Small intestine (tissue), 7 donors: Measurements from ENCODE around the gene SGMS1. TPM values are rescaled to one million over a fixed set of nuclear protein-coding genes. Genes with fewer than 3 reads are reported as not detected.

Experiments used
- DNase-seq, 2 donors: peaks; one replicate each; pipeline versions ENCODE4 v3.0.0 to v3.0.0-alpha.2; 2013
- FAIRE-seq: peaks from 2 replicates; lab custom pipeline; 2012; peaks lifted over from hg19 to GRCh38; lab: Jason Lieb, UNC
- H3K27ac ChIP-seq, 3 donors: one replicate each; pipeline ENCODE4 v1.5.1; 2013; ENCODE audit warnings: low read length in 2 of 3, mild to moderate bottlenecking in 2 of 3, control low read depth in 1 of 3, inconsistent platforms in 1 of 3, low read depth in 1 of 3, moderate library complexity in 1 of 3
- H3K27me3 ChIP-seq, 3 donors: one replicate each; pipeline ENCODE4 v1.6.1; 2013; ENCODE audit warnings: low read length in 3 of 3, inconsistent platforms in 1 of 3; ENCODE audit not compliant: control insufficient read depth in 3 of 3, insufficient read depth in 3 of 3
- H3K36me3 ChIP-seq, 3 donors: one replicate each; pipeline ENCODE4 v1.6.1; 2013; ENCODE audit warnings: low read length in 3 of 3, inconsistent platforms in 1 of 3, low read depth in 1 of 3, mild to moderate bottlenecking in 1 of 3, moderate library complexity in 1 of 3; ENCODE audit not compliant: control insufficient read depth in 3 of 3, insufficient read depth in 2 of 3
- H3K4me1 ChIP-seq, 3 donors: one replicate each; pipeline ENCODE4 v1.6.1; 2013; ENCODE audit warnings: low read length in 2 of 3, inconsistent platforms in 1 of 3, low read depth in 1 of 3, mild to moderate bottlenecking in 1 of 3, moderate library complexity in 1 of 3; ENCODE audit not compliant: control insufficient read depth in 3 of 3, insufficient read depth in 2 of 3
- H3K4me3 ChIP-seq, 3 donors: one replicate each; pipeline ENCODE4 v1.5.1; 2013; ENCODE audit warnings: low read length in 3 of 3, control low read depth in 1 of 3, inconsistent platforms in 1 of 3, low read depth in 1 of 3, mild to moderate bottlenecking in 1 of 3, moderate library complexity in 1 of 3
- H3K9me3 ChIP-seq, 2 donors: one replicate each; pipeline ENCODE4 v1.6.1; 2013; ENCODE audit warnings: low read depth in 1 of 2, low read length in 1 of 2; ENCODE audit not compliant: control insufficient read depth in 2 of 2, insufficient read depth in 1 of 2
- WGBS, 3 donors: extraction: QIAGEN DNeasy Blood & Tissue Kit; methylation state at CpG; one replicate each; pipeline ENCODE4 v1.1.7; 2013; 5-methylcytosine and 5-hydroxymethylcytosine counted together
- polyA plus RNA-seq, 4 donors: library from polyadenylated mRNA; stranded (reverse) in 3 of 4; unstranded in 1 of 4; fragments of 200-250 nt in 3 of 4; fragments of 120-200 nt in 1 of 4; gene quantifications; one replicate each; pipeline versions ENCODE4 v1.2.1 to v1.2.3, GENCODE V29; 2013
- donor health status: healthy with polysubstance abuse.
- donor health status: control.
- donor health status: control.
- donor health status: Bipolar disorder and iron deficiency.
- donor health status: healthy.

Gene SGMS1
- polyA plus RNA-seq, 4 donors = 7.6 to 28.2 (median 11.4) TPM

GRCh38 chr10:50341987-50342386 is 281.8 kb downstream of the SGMS1 start:
- Histone ChIP-seq H3K4me1 (no peaks in the 10 kb centered on the region), H3K4me3 (no peak overlapping the region), H3K27ac (no peak overlapping the region), H3K27me3 (no peaks in the 10 kb centered on the region), H3K36me3 (peaks cover 0 to 11% (median 10%) of the 10 kb centered on the region in 3 donors), H3K9me3 (no peaks in the 10 kb centered on the region)
- 76 to 91% (median 85%) methylated on average over 2 of the region's 2 CpGs for WGBS, 3 donors
- no peak for DNase-seq
- FAIRE-seq = no peak

- WGBS, 3 donors = 56 to 77% (median 65%) methylated on average over 4 of the region's 4 CpGs
- Histone ChIP-seq H3K4me3 (no peak overlapping the region), H3K36me3 (peaks cover 0 to 6% (median 2%) of the 10 kb centered on the region in 3 donors), H3K27ac (no peak overlapping the region), H3K4me1 (no peaks in the 10 kb centered on the region), H3K9me3 (no peaks in the 10 kb centered on the region), H3K27me3 (no peaks in the 10 kb centered on the region)
- no peak for DNase-seq
- no peak for FAIRE-seq
These were observed 287.6 kb downstream of the SGMS1 start for GRCh38 chr10:50336140-50336539.

GRCh38 chr10:50335397-50335796 is 288.4 kb downstream of the SGMS1 start:
- H3K27ac ChIP-seq = no peak overlapping the region
- H3K4me3 ChIP-seq = no peak overlapping the region
- no peaks in the 10 kb centered on the region for H3K27me3 ChIP-seq
- FAIRE-seq (no peak), DNase-seq (no peak)
- no peaks in the 10 kb centered on the region for H3K4me1 ChIP-seq
- 96 to 100% (median 97%) methylated on average over 2 of the region's 2 CpGs for WGBS, 3 donors
- no peaks in the 10 kb centered on the region for H3K9me3 ChIP-seq
- peaks cover 0 to 5% (median 2%) of the 10 kb centered on the region in 3 donors for H3K36me3 ChIP-seq

GRCh38 chr10:50334273-50334672 is 289.5 kb downstream of the SGMS1 start:
- H3K4me1 ChIP-seq = no peaks in the 10 kb centered on the region
- no peaks in the 10 kb centered on the region for H3K9me3 ChIP-seq
- DNase-seq = no peak
- no peaks in the 10 kb centered on the region for H3K27me3 ChIP-seq
- no peak overlapping the region for H3K4me3 ChIP-seq
- FAIRE-seq = no peak
- 90 to 97% (median 92%) methylated on average over 2 of the region's 2 CpGs for WGBS, 3 donors
- no peak overlapping the region for H3K27ac ChIP-seq
- peaks cover 0 to 5% (median 0%) of the 10 kb centered on the region in 3 donors for H3K36me3 ChIP-seq

- H3K4me1 ChIP-seq = no peaks in the 10 kb centered on the region
- DNase-seq = no peak
- no peak overlapping the region for H3K4me3 ChIP-seq
- no peak overlapping the region for H3K27ac ChIP-seq
- FAIRE-seq = peak; percentile 23
- H3K27me3 ChIP-seq = no peaks in the 10 kb centered on the region
- H3K36me3 ChIP-seq = peaks cover 0 to 3% (median 0%) of the 10 kb centered on the region in 3 donors
- no peaks in the 10 kb centered on the region for H3K9me3 ChIP-seq
These were observed 289.9 kb downstream of the SGMS1 start for GRCh38 chr10:50333872-50334271.

- peaks cover 0 to 3% (median 0%) of the 10 kb centered on the region in 3 donors for H3K36me3 ChIP-seq
- DNase-seq (no peak), FAIRE-seq (no peak)
- no peaks in the 10 kb centered on the region for H3K9me3 ChIP-seq
- WGBS, 3 donors = 92 to 98% (median 94%) methylated on average over 3 of the region's 3 CpGs
- no peaks in the 10 kb centered on the region for H3K27me3 ChIP-seq
- no peak overlapping the region for H3K27ac ChIP-seq
- no peaks in the 10 kb centered on the region for H3K4me1 ChIP-seq
- no peak overlapping the region for H3K4me3 ChIP-seq
These were observed 291.5 kb downstream of the SGMS1 start for GRCh38 chr10:50332108-50332842.

- WGBS, 3 donors = 94 to 95% (median 94%) methylated on average over 2 of the region's 2 CpGs
- Histone ChIP-seq H3K4me3 (no peak overlapping the region), H3K36me3 (peaks cover 0 to 3% (median 0%) of the 10 kb centered on the region in 3 donors), H3K27ac (no peak overlapping the region), H3K27me3 (no peaks in the 10 kb centered on the region), H3K9me3 (no peaks in the 10 kb centered on the region), H3K4me1 (peaks cover 0 to 2% (median 0%) of the 10 kb centered on the region in 3 donors)
- no peak for DNase-seq
- no peak for FAIRE-seq
These were observed 292.3 kb downstream of the SGMS1 start for GRCh38 chr10:50331486-50331885.

- peaks cover 0 to 2% (median 0%) of the 10 kb centered on the region in 3 donors for H3K4me1 ChIP-seq
These were observed 296.7 kb downstream of the SGMS1 start for GRCh38 chr10:50326757-50327701.

More at GRCh38 chr10:50326757-50327701, 296.7 kb downstream of the SGMS1 start:
- H3K9me3 ChIP-seq = no peaks in the 10 kb centered on the region
- 48 to 57% (median 48%) methylated on average over 13 of the region's 13 CpGs for WGBS, 3 donors
- DNase-seq = peak; percentile 9 to 22
- FAIRE-seq = no peak
- no peaks in the 10 kb centered on the region for H3K27me3 ChIP-seq
- H3K36me3 ChIP-seq = no peaks in the 10 kb centered on the region
- no peak overlapping the region for H3K4me3 ChIP-seq
- no peak overlapping the region for H3K27ac ChIP-seq
